ENCODE measurements around the gene JCAD. TPM values are rescaled to one million over a fixed set of nuclear protein-coding genes. Genes with fewer than 3 reads are reported as not detected.
"Not testable (repeated sequence)": the region's sequence is repeated elsewhere in the genome, so short reads cannot be mapped to it uniquely, and the experiment has no call there.

Gene JCAD
- total RNA-seq, 1 donor from 2014 or later, result 19.4 TPM

DNA sequence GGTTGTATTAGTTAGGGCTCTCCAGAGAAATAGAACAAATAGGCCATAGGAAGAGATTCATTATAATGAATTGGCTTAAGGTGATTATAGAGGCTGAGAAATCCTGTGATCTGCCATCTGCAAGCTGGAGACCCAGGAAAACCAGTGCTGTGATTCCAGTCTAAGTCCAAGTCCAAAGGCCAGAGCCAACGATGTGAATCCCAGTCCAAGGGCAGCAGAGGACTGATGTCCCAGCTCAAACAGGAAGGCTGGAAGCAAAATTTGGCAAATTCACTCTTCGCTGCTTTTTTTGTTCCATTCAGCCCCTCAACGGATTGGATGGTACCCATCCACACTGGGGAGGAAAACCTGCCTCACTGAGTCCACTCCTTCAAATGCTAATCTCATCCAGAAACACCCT, 68.0 kb downstream of the JCAD start:
- H3K27me3 Mint-ChIP-seq (ENCODE audit: low read depth), result no peaks in the 10 kb centered on the region

DNA sequence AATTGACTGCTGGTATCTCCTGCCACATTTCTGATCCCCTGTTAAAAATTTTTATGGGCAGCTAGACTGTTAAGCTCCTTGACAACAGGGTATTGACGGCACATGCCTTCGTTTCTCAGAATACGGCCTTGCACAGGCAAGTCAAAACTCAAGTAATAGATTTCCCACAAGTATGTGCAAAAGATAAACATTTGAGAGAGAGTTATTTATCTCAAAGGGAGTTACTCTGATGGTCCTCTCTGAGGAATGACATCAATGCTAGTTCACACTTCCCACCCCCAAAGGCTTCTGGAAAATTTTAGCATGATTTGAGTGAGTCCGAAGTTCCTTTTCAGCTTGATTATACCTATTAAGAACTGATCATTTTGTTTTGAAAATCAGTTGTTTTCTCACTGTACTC, 71.9 kb downstream of the JCAD start:
- H3K36me3 Mint-ChIP-seq (ENCODE audit: low read depth), result peaks cover 3% of the 10 kb centered on the region
- DNase-seq (ENCODE audit: low spot score), result no peak
- H3K27me3 Mint-ChIP-seq (ENCODE audit: low read depth), result no peaks in the 10 kb centered on the region
- TF ChIP-seq CTCF (IDR thresholded peaks at IDR 0.05), result no peak
- H3K4me3 Mint-ChIP-seq (ENCODE audit: unreplicated experiment), result no peak overlapping the region
- no peaks in the 10 kb centered on the region for H3K4me1 Mint-ChIP-seq (ENCODE audit: low read depth)
- no peak overlapping the region for H3K27ac Mint-ChIP-seq (ENCODE audit: unreplicated experiment)
- peaks cover 8% of the 10 kb centered on the region for H3K9me3 Mint-ChIP-seq (ENCODE audit: low read depth)

More for the DNA sequence above, 68.0 kb downstream of the JCAD start:
- H3K36me3 Mint-ChIP-seq (ENCODE audit: low read depth), result no peaks in the 10 kb centered on the region
- no peak for TF ChIP-seq CTCF (IDR thresholded peaks at IDR 0.05)
- no peak overlapping the region for H3K27ac Mint-ChIP-seq (ENCODE audit: unreplicated experiment)
- no peaks in the 10 kb centered on the region for H3K9me3 Mint-ChIP-seq (ENCODE audit: low read depth)
- DNase-seq (ENCODE audit: low spot score), result no peak
- H3K4me3 Mint-ChIP-seq (ENCODE audit: unreplicated experiment), result no peak overlapping the region
- peaks cover 21% of the 10 kb centered on the region for H3K4me1 Mint-ChIP-seq (ENCODE audit: low read depth)

- Mint-ChIP-seq H3K36me3 (ENCODE audit: low read depth) (peaks cover 3% of the 10 kb centered on the region), H3K4me1 (ENCODE audit: low read depth) (peaks cover 23% of the 10 kb centered on the region), H3K27me3 (ENCODE audit: low read depth) (no peaks in the 10 kb centered on the region), H3K4me3 (ENCODE audit: unreplicated experiment) (no peak overlapping the region), H3K9me3 (ENCODE audit: low read depth) (peaks cover 12% of the 10 kb centered on the region), H3K27ac (ENCODE audit: unreplicated experiment) (no peak overlapping the region)
- DNase-seq (ENCODE audit: low spot score), result no peak
- TF ChIP-seq CTCF (IDR thresholded peaks at IDR 0.05), result no peak
Measured at GRCh38 chr10:29982997-29983648, 76.3 kb downstream of the JCAD start.

- no peak for DNase-seq (ENCODE audit: low spot score)
- H3K27me3 Mint-ChIP-seq (ENCODE audit: low read depth), result no peaks in the 10 kb centered on the region
- no peak for TF ChIP-seq CTCF (IDR thresholded peaks at IDR 0.05)
- H3K27ac Mint-ChIP-seq (ENCODE audit: unreplicated experiment), result no peak overlapping the region
- peaks cover 31% of the 10 kb centered on the region for H3K4me1 Mint-ChIP-seq (ENCODE audit: low read depth)
- no peak overlapping the region for H3K4me3 Mint-ChIP-seq (ENCODE audit: unreplicated experiment)
- H3K9me3 Mint-ChIP-seq (ENCODE audit: low read depth), result peaks cover 12% of the 10 kb centered on the region
- H3K36me3 Mint-ChIP-seq (ENCODE audit: low read depth), result peaks cover 3% of the 10 kb centered on the region
Measured at GRCh38 chr10:29981510-29981909, 77.9 kb downstream of the JCAD start.

DNA sequence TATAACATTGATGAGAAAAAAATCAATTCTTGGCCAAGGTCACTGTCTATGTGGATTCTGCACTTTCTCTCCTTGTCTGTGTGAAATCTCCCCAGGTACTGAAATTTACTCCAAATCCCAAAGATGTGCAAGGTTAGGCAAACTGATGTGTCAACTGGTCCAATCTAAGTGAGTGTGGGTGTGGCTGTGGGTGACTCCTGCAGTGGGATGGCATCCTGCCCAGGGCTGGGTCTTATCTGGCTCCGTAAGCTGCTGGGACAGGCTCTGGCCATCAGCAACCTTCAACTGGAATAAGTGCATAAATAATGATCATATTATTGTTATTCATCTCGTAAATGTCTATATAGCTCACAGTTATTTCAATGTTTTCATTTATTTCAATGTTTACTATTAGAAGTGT, 79.3 kb downstream of the JCAD start:
- peaks cover 3% of the 10 kb centered on the region for H3K36me3 Mint-ChIP-seq (ENCODE audit: low read depth)
- TF ChIP-seq CTCF (IDR thresholded peaks at IDR 0.05), result no peak
- no peak overlapping the region for H3K4me3 Mint-ChIP-seq (ENCODE audit: unreplicated experiment)
- H3K9me3 Mint-ChIP-seq (ENCODE audit: low read depth), result peaks cover 12% of the 10 kb centered on the region
- H3K27me3 Mint-ChIP-seq (ENCODE audit: low read depth), result no peaks in the 10 kb centered on the region
- no peak overlapping the region for H3K27ac Mint-ChIP-seq (ENCODE audit: unreplicated experiment)
- no peak for DNase-seq (ENCODE audit: low spot score)
- peaks cover 34% of the 10 kb centered on the region for H3K4me1 Mint-ChIP-seq (ENCODE audit: low read depth)

DNA sequence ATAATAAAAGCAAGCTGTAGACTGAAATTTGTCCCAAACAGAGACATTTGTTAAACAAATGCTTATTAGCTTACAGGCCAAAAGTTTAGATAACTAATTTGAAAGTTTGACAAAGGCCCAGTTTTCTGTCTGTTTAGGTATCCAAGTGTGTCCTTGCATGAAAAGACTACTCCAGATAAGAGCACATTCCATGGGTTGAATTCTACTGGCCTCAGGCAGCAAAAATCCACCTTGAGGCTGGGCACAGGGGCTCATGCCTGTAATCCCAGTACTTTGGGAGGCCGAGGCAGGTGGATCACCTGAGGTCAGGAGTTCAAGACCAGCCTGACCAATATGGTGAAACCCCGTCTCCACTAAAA, 80.0 kb downstream of the JCAD start:
- not testable (repeated sequence) for DNase-seq (ENCODE audit: low spot score); H3K36me3 Mint-ChIP-seq (ENCODE audit: low read depth); H3K4me3 Mint-ChIP-seq (ENCODE audit: unreplicated experiment); H3K27me3 Mint-ChIP-seq (ENCODE audit: low read depth)
- peak overlapping the region; percentile 36 for H3K27ac Mint-ChIP-seq (ENCODE audit: unreplicated experiment)
- H3K9me3 Mint-ChIP-seq (ENCODE audit: low read depth), result peaks cover 18% of the 10 kb centered on the region
- peaks cover 34% of the 10 kb centered on the region for H3K4me1 Mint-ChIP-seq (ENCODE audit: low read depth)

All from chondrocyte (in vitro differentiated cells).